Karpas-422 (cell line): ENCODE results near the gene SEPTIN8. TPM values are rescaled to one million over a fixed set of nuclear protein-coding genes. Genes with fewer than 3 reads are reported as not detected.

ENCODE experiments used
- DNase-seq: peaks from one replicate; pipeline ENCODE4 v3.0.0-alpha.2; 2015
- H2AFZ ChIP-seq: fragments of 200-600 bp; sonication (generic); 2 replicates; pipeline ENCODE4 v1.6.1; 2014; ENCODE audit warnings: antibody characterized with exemption, low read length, mixed read lengths
- H3K27ac ChIP-seq: fragments of 200-600 bp; sonication (generic); 2 replicates; pipeline ENCODE4 v1.5.1; 2014; ENCODE audit warnings: mild to moderate bottlenecking, low read length, moderate library complexity
- H3K27me3 ChIP-seq: fragments of 200-600 bp; sonication (generic); 2 replicates; pipeline ENCODE4 v1.6.1; 2014; ENCODE audit warnings: low read length, mixed read lengths
- H3K36me3 ChIP-seq: fragments of 200-600 bp; sonication (generic); 2 replicates; pipeline ENCODE4 v1.6.1; 2014; ENCODE audit warnings: low read length, mixed read lengths; ENCODE audit not compliant: insufficient read depth
- H3K4me1 ChIP-seq: fragments of 200-600 bp; sonication (generic); 2 replicates; pipeline ENCODE4 v1.6.1; 2014; ENCODE audit warnings: mild to moderate bottlenecking, low read length, mixed read lengths
- H3K4me2 ChIP-seq: fragments of 200-600 bp; sonication (generic); 2 replicates; pipeline ENCODE4 v1.6.1; 2014; ENCODE audit warnings: low read length, low read depth, mild to moderate bottlenecking; ENCODE audit not compliant: poor library complexity, severe bottlenecking
- H3K4me3 ChIP-seq: fragments of 200-600 bp; sonication (generic); 2 replicates; pipeline ENCODE4 v1.5.1; 2014; ENCODE audit warnings: mild to moderate bottlenecking, antibody characterized with exemption, low read length, mixed read lengths
- H3K79me2 ChIP-seq: fragments of 200-600 bp; sonication (generic); 2 replicates; pipeline ENCODE4 v1.6.1; 2014; ENCODE audit warnings: mild to moderate bottlenecking, low read length, mixed read lengths
- H3K9ac ChIP-seq: fragments of 200-600 bp; sonication (generic); 2 replicates; pipeline ENCODE4 v1.6.0; 2014; ENCODE audit warnings: low read length
- H3K9me2 ChIP-seq: fragments of 200-600 bp; sonication (generic), shearing (Covaris generic); replicated peaks from 2 replicates; pipeline ENCODE4 v1.6.0; 2014; ENCODE audit warnings: mild to moderate bottlenecking, low read length, moderate library complexity; ENCODE audit not compliant: insufficient read depth
- H3K9me3 ChIP-seq: fragments of 300-700, 200-600 bp; sonication (generic); 2 replicates; pipeline ENCODE4 v1.6.1; 2014; ENCODE audit warnings: low read length, mixed read lengths
- H4K20me1 ChIP-seq: fragments of 200-600 bp; sonication (generic); 2 replicates; pipeline ENCODE4 v1.6.1; 2014; ENCODE audit warnings: mild to moderate bottlenecking, antibody characterized with exemption, low read length, low read depth; ENCODE audit not compliant: insufficient read depth
- total RNA-seq: library from RNA; depleted of rRNA; stranded (reverse); fragments of >200 nt; shearing (Covaris generic); gene quantifications from 2 replicates; pipeline ENCODE4 v1.2.3, GENCODE V29; 2014; ENCODE audit warnings: low replicate concordance; rRNA removed

Gene SEPTIN8
- total RNA-seq, 1 experiment from 2014 or later, result 4.1 TPM

- DNase-seq, result no peak
- H3K4me2 ChIP-seq, result no peak overlapping the region
- H3K27ac ChIP-seq, result no peak overlapping the region
- no peak overlapping the region for H3K9ac ChIP-seq
- H3K79me2 ChIP-seq, result peaks cover 56% of the 10 kb centered on the region
- no peak overlapping the region for H2AFZ ChIP-seq
- H3K4me1 ChIP-seq, result no peaks in the 10 kb centered on the region
- H3K9me3 ChIP-seq, result no peaks in the 10 kb centered on the region
- H3K9me2 ChIP-seq, result no peaks in the 10 kb centered on the region
- no peak overlapping the region for H3K4me3 ChIP-seq
- H4K20me1 ChIP-seq, result no peaks in the 10 kb centered on the region
- H3K27me3 ChIP-seq, result no peaks in the 10 kb centered on the region
- peaks cover 22% of the 10 kb centered on the region for H3K36me3 ChIP-seq
Observed at GRCh38 chr5:132725745-132726144, 51.3 kb downstream of the SEPTIN8 start.

DNA sequence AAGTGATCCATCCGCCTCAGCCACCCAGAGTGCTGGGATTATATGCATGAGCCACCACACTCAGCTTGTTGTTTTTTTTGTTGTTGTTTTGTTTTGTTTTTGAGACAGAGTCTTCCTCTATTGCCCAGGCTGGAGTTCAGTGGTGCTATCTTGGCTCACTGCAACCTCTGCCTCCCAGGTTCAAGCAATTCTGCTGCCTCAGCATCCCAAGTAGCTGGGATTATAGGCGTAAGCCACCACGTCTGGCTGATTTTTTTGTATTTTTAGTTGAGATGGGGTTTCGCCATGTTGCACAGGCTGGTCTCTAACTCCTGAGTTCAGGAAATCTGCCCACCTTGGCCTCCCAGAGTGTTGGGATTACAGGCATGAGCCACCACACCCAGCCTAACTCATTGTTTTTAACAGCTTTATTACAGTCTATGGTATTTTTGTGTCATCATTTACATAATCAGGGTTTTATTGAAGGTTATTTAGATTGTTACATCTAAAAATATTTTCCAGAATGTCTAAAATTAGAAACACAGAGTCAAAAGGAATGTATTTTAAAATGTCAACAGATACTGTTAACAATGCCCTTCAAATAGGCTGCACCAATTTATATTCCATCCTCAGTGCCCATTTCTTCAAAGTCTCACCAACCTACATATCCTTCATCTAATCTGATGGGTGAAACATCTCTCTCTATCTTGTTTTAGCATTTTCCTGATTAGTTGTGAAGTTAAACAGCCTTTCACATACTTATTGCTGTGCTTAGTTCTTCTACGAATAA lies 58.3 kb downstream of the SEPTIN8 start:
- Histone ChIP-seq H2AFZ (no peak overlapping the region), H3K4me2 (no peak overlapping the region), H3K27ac (no peak overlapping the region), H3K4me1 (no peaks in the 10 kb centered on the region), H3K9me3 (no peaks in the 10 kb centered on the region), H3K4me3 (no peak overlapping the region), H3K27me3 (no peaks in the 10 kb centered on the region), H3K9me2 (no peaks in the 10 kb centered on the region), H4K20me1 (no peaks in the 10 kb centered on the region), H3K36me3 (peaks cover 17% of the 10 kb centered on the region), H3K9ac (no peak overlapping the region), H3K79me2 (peaks cover 13% of the 10 kb centered on the region)
- DNase-seq, result no peak

DNA sequence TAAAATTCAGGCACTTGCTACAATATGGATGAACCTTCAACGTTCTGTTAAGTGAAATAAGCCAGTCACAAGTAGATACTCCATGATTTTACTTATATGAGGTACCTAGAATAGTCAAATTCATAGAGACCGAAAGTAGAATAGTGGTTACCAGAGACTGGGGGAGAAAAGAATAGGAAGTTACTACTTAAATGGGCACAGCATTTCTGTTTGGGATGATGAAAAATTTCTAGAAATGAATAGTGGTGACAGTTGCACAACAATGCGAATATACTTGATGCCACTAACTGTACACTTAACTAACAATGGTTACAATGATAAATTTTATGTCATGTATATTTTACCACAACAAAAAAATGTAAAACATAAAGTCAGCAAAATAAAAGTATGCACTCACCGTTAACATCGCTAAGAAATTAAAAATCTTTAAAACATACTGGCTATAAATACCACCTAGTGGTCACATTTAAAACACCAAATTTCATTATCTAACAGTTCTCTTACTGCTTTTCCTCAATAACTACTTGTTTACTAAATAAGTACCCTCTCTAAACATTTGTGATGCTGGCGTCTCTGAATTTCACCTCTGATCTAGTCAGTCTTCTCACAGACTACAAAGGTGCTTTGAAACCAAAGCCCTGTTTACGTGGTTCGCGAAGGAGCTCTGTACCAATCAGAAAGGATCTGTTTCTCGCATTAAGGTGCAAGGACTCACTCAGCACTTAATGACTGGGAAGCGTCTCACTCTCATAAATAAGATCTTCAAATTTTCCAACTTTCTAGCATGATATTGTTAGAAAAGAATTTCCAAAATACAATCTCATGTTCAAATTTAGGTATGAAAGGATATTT lies 62.4 kb downstream of the SEPTIN8 start:
- Histone ChIP-seq H3K27me3 (no peaks in the 10 kb centered on the region), H3K4me1 (no peaks in the 10 kb centered on the region), H3K9me2 (no peaks in the 10 kb centered on the region), H3K9me3 (no peaks in the 10 kb centered on the region), H3K36me3 (peaks cover 9% of the 10 kb centered on the region), H3K79me2 (peaks cover 3% of the 10 kb centered on the region; the same call in 1 of the 2 replicates), H2AFZ (no peak overlapping the region), H4K20me1 (no peaks in the 10 kb centered on the region), H3K4me2 (no peak overlapping the region), H3K27ac (no peak overlapping the region), H3K9ac (no peak overlapping the region), H3K4me3 (no peak overlapping the region)
- peak; percentile 47 for DNase-seq

DNA sequence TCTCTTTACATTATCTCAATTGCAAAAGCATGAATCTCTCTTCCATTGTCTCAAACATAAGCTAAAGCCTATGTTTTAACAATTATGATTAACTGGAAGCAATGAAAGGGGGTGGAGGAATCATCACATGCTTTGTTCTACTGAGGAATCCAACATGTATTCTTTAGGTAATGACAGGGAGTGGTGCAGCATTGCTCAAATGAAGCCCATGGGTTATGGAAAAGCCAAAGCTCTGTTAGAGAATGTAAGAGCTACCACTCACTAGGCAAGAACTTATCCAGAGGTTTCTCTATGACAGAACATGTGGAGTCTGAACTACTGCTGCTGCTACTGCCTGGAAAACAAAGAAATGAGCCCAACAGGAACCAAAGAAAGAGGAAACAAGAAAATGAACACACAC lies 68.4 kb downstream of the SEPTIN8 start:
- peaks cover 9% of the 10 kb centered on the region; the same call in 1 of the 2 replicates for H3K36me3 ChIP-seq
- H3K9me3 ChIP-seq, result no peaks in the 10 kb centered on the region
- H3K4me1 ChIP-seq, result no peaks in the 10 kb centered on the region
- no peak overlapping the region for H3K27ac ChIP-seq
- H3K9me2 ChIP-seq, result no peaks in the 10 kb centered on the region
- H3K79me2 ChIP-seq, result peaks cover 6% of the 10 kb centered on the region; the same call in 1 of the 2 replicates
- no peaks in the 10 kb centered on the region for H3K27me3 ChIP-seq
- H3K4me3 ChIP-seq, result no peak overlapping the region
- H2AFZ ChIP-seq, result no peak overlapping the region
- no peak overlapping the region for H3K9ac ChIP-seq
- no peaks in the 10 kb centered on the region for H4K20me1 ChIP-seq
- H3K4me2 ChIP-seq, result no peak overlapping the region
- no peak for DNase-seq

GRCh38 chr5:132704875-132705274 lies 72.2 kb downstream of the SEPTIN8 start:
- H3K4me1 ChIP-seq, result no peaks in the 10 kb centered on the region
- no peak overlapping the region for H3K9ac ChIP-seq
- H3K4me2 ChIP-seq, result no peak overlapping the region
- H3K4me3 ChIP-seq, result no peak overlapping the region
- no peak for DNase-seq
- no peaks in the 10 kb centered on the region for H4K20me1 ChIP-seq
- no peaks in the 10 kb centered on the region for H3K27me3 ChIP-seq
- H3K79me2 ChIP-seq, result peaks cover 3% of the 10 kb centered on the region; the same call in 1 of the 2 replicates
- no peaks in the 10 kb centered on the region for H3K9me3 ChIP-seq
- no peak overlapping the region for H2AFZ ChIP-seq
- no peaks in the 10 kb centered on the region for H3K9me2 ChIP-seq
- peaks cover 36% of the 10 kb centered on the region; the same call in 1 of the 2 replicates for H3K36me3 ChIP-seq
- no peak overlapping the region for H3K27ac ChIP-seq

Other genes with a start within 250 kb of the SEPTIN8 start
- gene IL5, start 233.7 kb downstream of the SEPTIN8 start, total RNA-seq, result not detected in 2 replicates
- gene RAD50, start 220.3 kb downstream of the SEPTIN8 start, total RNA-seq, result 37.3 and 72.6 TPM in 2 replicates
- gene IL13, start 119.1 kb downstream of the SEPTIN8 start, total RNA-seq, result not detected in 2 replicates
- not detected in 2 replicates for gene IL4, start 103.2 kb downstream of the SEPTIN8 start, total RNA-seq
- gene KIF3A, start 39.7 kb downstream of the SEPTIN8 start, total RNA-seq, result 17.6 and 23.1 TPM in 2 replicates
- 0.15 TPM in 1 of 2 replicates, not detected in the other for gene CCNI2, start 29.8 kb downstream of the SEPTIN8 start, total RNA-seq
- gene SOWAHA, start 36.1 kb upstream of the SEPTIN8 start, total RNA-seq, result not detected in 2 replicates
- 1.6 and 1.8 TPM in 2 replicates for gene SHROOM1, start 53.4 kb upstream of the SEPTIN8 start, total RNA-seq
- gene GDF9, start 89.2 kb upstream of the SEPTIN8 start, total RNA-seq, result 1.2 and 1.5 TPM in 2 replicates
- gene UQCRQ, start 89.4 kb upstream of the SEPTIN8 start, total RNA-seq, result 179 and 182 TPM in 2 replicates
- gene LEAP2, start 96.4 kb upstream of the SEPTIN8 start, total RNA-seq, result 3.1 and 6.6 TPM in 2 replicates
- gene AFF4, start 186.4 kb upstream of the SEPTIN8 start, total RNA-seq, result 20.1 and 34.0 TPM in 2 replicates
- gene ZCCHC10, start 249.3 kb upstream of the SEPTIN8 start, total RNA-seq, result 4.7 and 23.7 TPM in 2 replicates